Sciatic nerve (tissue), 2 donors: ENCODE data around the gene CD248. TPM values are rescaled to one million over a fixed set of nuclear protein-coding genes. Genes with fewer than 3 reads are reported as not detected.
A peak's percentile ranks its signal among the peaks of the same experiment; 100 is the strongest.

ENCODE experiments used
- ATAC-seq: fragments of 200-7000 bp; cut with Tn5 transposase; one replicate; pipeline ENCODE4 v1.9.1; 2020; ENCODE audit warnings: mild to moderate bottlenecking, moderate library complexity
- DNase-seq: peaks from one replicate; pipeline ENCODE4 v3.0.0-alpha.2; 2020; ENCODE audit warnings: low spot score
- intact Hi-C: fragments of 100-400 bp; cut with DNase I; formaldehyde crosslinking; loops from one replicate; pipeline ENCODE4 v1.14.2; 2022
- total RNA-seq: library from RNA; stranded (reverse); fragmentation: NEBNext Ultra II Directional; extraction: Animal tissue kit (Norgen Biotek cat#: 25700); gene quantifications from one replicate; pipeline ENCODE4 v1.2.1, GENCODE V29; 2021
- donor health status: DM: no; HTN: no; CAD: no.
- donor health status: DM: no; HTN: no; CAD: no.

CD248 gene
- total RNA-seq, 1 donor from 2014 or later, result 35.1 TPM

DNA sequence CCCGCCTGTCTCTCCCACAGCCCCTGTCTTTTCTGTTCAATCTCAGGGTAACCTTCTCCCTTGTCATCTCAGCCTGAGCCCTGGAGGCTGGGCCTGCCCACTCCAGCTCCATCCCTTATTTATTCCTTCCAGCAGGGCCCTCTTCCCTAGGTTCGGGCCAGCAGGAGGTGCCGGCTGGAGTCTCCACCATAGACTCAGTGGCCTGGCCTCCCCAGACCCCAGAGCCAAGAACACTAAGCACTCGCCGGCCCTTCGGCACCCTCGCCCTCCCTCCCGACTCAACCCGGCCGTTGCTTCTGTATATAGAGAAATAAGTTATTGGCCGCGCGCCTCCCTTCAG, 49.8 kb downstream of the CD248 start:
- no peak for DNase-seq
- ATAC-seq, result peak; percentile 1
- intact Hi-C loops, result no loop called here

DNA sequence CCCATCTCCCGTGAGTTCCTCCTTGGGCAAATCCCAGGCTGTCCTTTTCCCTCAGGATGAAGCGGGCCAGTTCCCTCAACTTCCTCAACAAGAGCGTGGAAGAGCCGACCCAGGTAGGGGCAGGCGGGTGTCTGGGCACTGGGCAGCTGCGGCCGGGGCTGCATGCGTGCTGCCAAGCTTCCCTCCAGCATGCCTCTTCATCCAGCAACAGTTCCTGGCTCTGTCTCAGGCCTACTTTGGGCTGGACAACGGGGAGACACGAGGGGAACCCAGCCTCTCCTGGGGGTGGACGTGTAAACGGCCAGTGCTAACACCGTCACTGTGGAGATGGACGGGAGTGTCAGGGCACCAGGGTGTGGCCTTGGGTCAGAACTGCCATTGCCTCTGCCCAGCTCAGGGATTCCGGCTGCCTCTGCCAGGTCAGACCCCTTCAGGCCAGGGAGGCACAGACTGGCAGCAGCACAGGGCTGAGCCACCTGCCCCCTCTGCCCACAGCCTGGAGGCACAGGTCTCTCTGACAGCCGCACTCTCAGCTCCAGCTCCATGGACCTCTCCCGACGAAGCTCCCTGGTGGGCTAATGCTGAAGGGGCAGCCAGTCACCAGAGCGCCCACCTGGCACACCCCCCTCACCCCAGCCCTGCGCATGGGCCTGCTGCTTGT, 50.3 kb downstream of the CD248 start:
- intact Hi-C loops, result no loop called here
- ATAC-seq (no peak), DNase-seq (no peak)

GRCh38 chr11:66265531-66266377, 51.1 kb downstream of the CD248 start:
- DNase-seq, result no peak

GRCh38 chr11:66264914-66265313, 51.9 kb downstream of the CD248 start:
- ATAC-seq (no peak), DNase-seq (no peak)
- intact Hi-C loops, result no loop called here

More at GRCh38 chr11:66265531-66266377, 51.1 kb downstream of the CD248 start:
- intact Hi-C loops, result no loop called here
- no peak for ATAC-seq

Other genes starting within 250 kb of the CD248 start
- 80.3 TPM for gene PACS1, start 246.8 kb downstream of the CD248 start, total RNA-seq
- gene KLC2, start 59.3 kb downstream of the CD248 start, total RNA-seq, result 24.6 TPM
- 112 TPM for gene RAB1B, start 48.4 kb downstream of the CD248 start, total RNA-seq
- 1.3 TPM for gene CNIH2, start 38.9 kb downstream of the CD248 start, total RNA-seq
- gene YIF1A, start 27.9 kb downstream of the CD248 start, total RNA-seq, result 61.1 TPM
- gene TMEM151A, start 25.1 kb downstream of the CD248 start, total RNA-seq, result 0.31 TPM
- gene RIN1, start 19.4 kb upstream of the CD248 start, total RNA-seq, result 5.0 TPM
- 18.7 TPM for gene BRMS1, start 28.1 kb upstream of the CD248 start, total RNA-seq
- 49.3 TPM for gene B4GAT1, start 30.6 kb upstream of the CD248 start, total RNA-seq
- gene SLC29A2, start 54.7 kb upstream of the CD248 start, total RNA-seq, result 2.3 TPM
- gene NPAS4, start 104.0 kb upstream of the CD248 start, total RNA-seq, result not detected
- gene MRPL11, start 121.8 kb upstream of the CD248 start, total RNA-seq, result 25.1 TPM
- 14.8 TPM for gene PELI3, start 149.9 kb upstream of the CD248 start, total RNA-seq
- gene DPP3, start 163.4 kb upstream of the CD248 start, total RNA-seq, result 12.4 TPM
- 47.6 TPM for gene BBS1, start 193.6 kb upstream of the CD248 start, total RNA-seq
- 10.4 TPM for gene ZDHHC24, start 229.0 kb upstream of the CD248 start, total RNA-seq
- 0.71 TPM for gene ACTN3, start 229.9 kb upstream of the CD248 start, total RNA-seq